H9 (cell line): Measurements from ENCODE around the gene PTGER3. TPM values are rescaled to one million over a fixed set of nuclear protein-coding genes. Genes with fewer than 3 reads are reported as not detected.
"Not testable (repeated sequence)": the region's sequence is repeated elsewhere in the genome, so short reads cannot be mapped to it uniquely, and the experiment has no call there.

Source experiments
- DNase-seq: peaks from one replicate; pipeline ENCODE4 v3.0.0-alpha.2; 2017
- H2AFZ ChIP-seq: one replicate; pipeline ENCODE4 v1.6.1; 2013; ENCODE audit warnings: mild to moderate bottlenecking, low read length, control low read depth, moderate library complexity
- H2AK5ac ChIP-seq: 2 replicates; pipeline ENCODE4 v1.6.1; 2013; ENCODE audit warnings: low read length, control low read depth, mixed read lengths; ENCODE audit not compliant: insufficient read length
- H2BK120ac ChIP-seq: one replicate; pipeline ENCODE4 v1.6.1; 2013; ENCODE audit warnings: low read depth, mild to moderate bottlenecking, low read length, control low read depth, inconsistent platforms; ENCODE audit not compliant: poor library complexity, severe bottlenecking
- H2BK12ac ChIP-seq: 2 replicates; pipeline ENCODE4 v1.6.1; 2013; ENCODE audit warnings: low read length, control low read depth, mixed read lengths, low read depth; ENCODE audit not compliant: insufficient read length
- H2BK15ac ChIP-seq: 2 replicates; pipeline ENCODE4 v1.6.1; 2013; ENCODE audit warnings: low read depth, low read length, control low read depth
- H2BK20ac ChIP-seq: one replicate; pipeline ENCODE4 v1.6.1; 2013; ENCODE audit warnings: low read depth, mild to moderate bottlenecking, low read length, control low read depth, inconsistent platforms; ENCODE audit not compliant: poor library complexity, severe bottlenecking
- H2BK5ac ChIP-seq: 2 replicates; pipeline ENCODE4 v1.6.1; 2013; ENCODE audit warnings: low read length, control low read depth, mixed read lengths; ENCODE audit not compliant: insufficient read length
- H3K14ac ChIP-seq: 2 replicates; pipeline ENCODE4 v1.6.1; 2013; ENCODE audit warnings: low read length, control low read depth; ENCODE audit not compliant: insufficient read depth
- H3K18ac ChIP-seq: 2 replicates; pipeline ENCODE4 v1.6.1; 2013; ENCODE audit warnings: low read depth, mild to moderate bottlenecking, mixed read lengths, low read length, control low read depth; ENCODE audit not compliant: insufficient read length
- H3K23ac ChIP-seq: 2 replicates; pipeline ENCODE4 v1.6.1; 2013; ENCODE audit warnings: low read length, control low read depth, mixed read lengths, low read depth; ENCODE audit not compliant: insufficient read length
- H3K23me2 ChIP-seq: 2 replicates; pipeline ENCODE4 v1.6.1; 2013; ENCODE audit warnings: low read depth, mild to moderate bottlenecking, mixed read lengths, low read length, control low read depth; ENCODE audit not compliant: insufficient read length, poor library complexity, severe bottlenecking
- H3K27ac ChIP-seq: 2 replicates; pipeline ENCODE4 v1.5.1; 2013; ENCODE audit warnings: low read length, control low read depth, mixed read lengths, low read depth; ENCODE audit not compliant: insufficient read length
- H3K27me3 ChIP-seq: 2 replicates; pipeline ENCODE4 v1.6.1; 2013; ENCODE audit warnings: low read length, control low read depth, inconsistent platforms; ENCODE audit not compliant: insufficient read depth
- H3K4ac ChIP-seq: 2 replicates; pipeline ENCODE4 v1.6.1; 2013; ENCODE audit warnings: low read depth, mild to moderate bottlenecking, control low read depth, inconsistent platforms, low read length, moderate library complexity
- H3K4me1 ChIP-seq: 2 replicates; pipeline ENCODE4 v1.6.1; 2013; ENCODE audit warnings: low read length, control low read depth, inconsistent platforms; ENCODE audit not compliant: insufficient read depth
- H3K4me2 ChIP-seq: 2 replicates; pipeline ENCODE4 v1.6.1; 2013; ENCODE audit warnings: low read length, control low read depth, mixed read lengths; ENCODE audit not compliant: insufficient read length, insufficient read depth
- H3K56ac ChIP-seq: 2 replicates; pipeline ENCODE4 v1.6.1; 2013; ENCODE audit warnings: low read depth, mild to moderate bottlenecking, mixed read lengths, low read length, control low read depth; ENCODE audit not compliant: insufficient read length
- H3K79me1 ChIP-seq: 2 replicates; pipeline ENCODE4 v1.6.1; 2013; ENCODE audit warnings: low read depth, mild to moderate bottlenecking, moderate library complexity, low read length, control low read depth, inconsistent platforms; ENCODE audit not compliant: insufficient read depth, poor library complexity, severe bottlenecking
- H3K79me2 ChIP-seq: 2 replicates; pipeline ENCODE4 v1.6.1; 2013; ENCODE audit warnings: low read length, control low read depth, inconsistent platforms; ENCODE audit not compliant: insufficient read depth
- H3K9ac ChIP-seq: 2 replicates; pipeline ENCODE4 v1.6.1; 2013; ENCODE audit warnings: low read length, control low read depth, mixed read lengths; ENCODE audit not compliant: insufficient read length; ENCODE audit errors: extremely low read depth
- H3K9me3 ChIP-seq: one replicate; pipeline ENCODE4 v1.6.1; 2013; ENCODE audit warnings: low read depth, low read length, inconsistent platforms; ENCODE audit not compliant: control insufficient read depth
- H3T11ph ChIP-seq: one replicate; pipeline ENCODE4 v1.6.1; 2013; ENCODE audit warnings: mild to moderate bottlenecking, low read length, control low read depth, inconsistent platforms
- H4K20me1 ChIP-seq: one replicate; pipeline ENCODE4 v1.6.1; 2013; ENCODE audit not compliant: control insufficient read depth, insufficient read length, insufficient read depth
- H4K5ac ChIP-seq: 2 replicates; pipeline ENCODE4 v1.6.1; 2013; ENCODE audit warnings: low read depth, mild to moderate bottlenecking, mixed read lengths, low read length, control low read depth; ENCODE audit not compliant: insufficient read length
- H4K8ac ChIP-seq: replicated peaks from 2 replicates; pipeline ENCODE4 v1.6.1; 2013; ENCODE audit warnings: low read length, control low read depth, mixed read lengths, low read depth; ENCODE audit not compliant: insufficient read length
- H4K91ac ChIP-seq: 2 replicates; pipeline ENCODE4 v1.6.1; 2013; ENCODE audit warnings: low read depth, mild to moderate bottlenecking, moderate library complexity, mixed read lengths, low read length, control low read depth; ENCODE audit not compliant: insufficient read length
- H3K27ac Mint-ChIP-seq, 3 experiments: 2 replicates in 2 of 3; 3 replicates in 1 of 3; pipeline ENCODE4 v1.8.0; 2020 to 2021; ENCODE audit warnings: mixed read lengths in 3 of 3, mild to moderate bottlenecking in 1 of 3, moderate library complexity in 1 of 3
- H3K27me3 Mint-ChIP-seq: 2 replicates; pipeline ENCODE4 v1.8.0; 2021; ENCODE audit warnings: low read depth, mild to moderate bottlenecking, moderate library complexity, mixed read lengths
- H3K36me3 Mint-ChIP-seq, 3 experiments: 2 replicates in 2 of 3; 3 replicates in 1 of 3; pipeline ENCODE4 v1.8.0; 2020 to 2021; ENCODE audit warnings: low read depth in 3 of 3, mixed read lengths in 3 of 3; ENCODE audit not compliant: insufficient read depth in 1 of 3
- H3K4me1 Mint-ChIP-seq, 2 experiments: 2 replicates each; pipeline ENCODE4 v1.8.0; 2020; ENCODE audit warnings: mixed read lengths in 2 of 2
- H3K4me3 Mint-ChIP-seq, 2 experiments: 2 replicates in 1 of 2; 3 replicates in 1 of 2; pipeline ENCODE4 v1.8.0; 2020 to 2021; ENCODE audit warnings: mild to moderate bottlenecking in 2 of 2, mixed read lengths in 2 of 2, moderate library complexity in 1 of 2
- H3K9me3 Mint-ChIP-seq, 2 experiments: 2 replicates in 1 of 2; 3 replicates in 1 of 2; pipeline ENCODE4 v1.8.0; 2020; ENCODE audit warnings: mild to moderate bottlenecking in 2 of 2, mixed read lengths in 2 of 2, moderate library complexity in 1 of 2
- CTCF ChIP-seq: fragments of 200-600 bp; sonication (generic); conservative IDR thresholded peaks from 3 replicates; pipeline ENCODE4 v1.8.0; 2021; ENCODE audit warnings: antibody characterized with exemption, mild to moderate bottlenecking
- WGBS: extraction: QIAGEN DNeasy Blood & Tissue Kit; methylation state at CpG from one replicate; pipeline ENCODE4 v1.1.7; 2013; ENCODE audit warnings: missing lambda C conversion rate, low lambda C conversion rate, mixed read lengths; ENCODE audit not compliant: insufficient read length; ENCODE audit errors: extremely low coverage; 5-methylcytosine and 5-hydroxymethylcytosine counted together
- total RNA-seq: library from RNA; stranded (reverse); gene quantifications from 2 replicates; pipeline ENCODE4 v1.2.1, GENCODE V29; 2021

PTGER3 gene
- total RNA-seq, 1 experiment from 2014 or later, result 0.26 TPM

DNA sequence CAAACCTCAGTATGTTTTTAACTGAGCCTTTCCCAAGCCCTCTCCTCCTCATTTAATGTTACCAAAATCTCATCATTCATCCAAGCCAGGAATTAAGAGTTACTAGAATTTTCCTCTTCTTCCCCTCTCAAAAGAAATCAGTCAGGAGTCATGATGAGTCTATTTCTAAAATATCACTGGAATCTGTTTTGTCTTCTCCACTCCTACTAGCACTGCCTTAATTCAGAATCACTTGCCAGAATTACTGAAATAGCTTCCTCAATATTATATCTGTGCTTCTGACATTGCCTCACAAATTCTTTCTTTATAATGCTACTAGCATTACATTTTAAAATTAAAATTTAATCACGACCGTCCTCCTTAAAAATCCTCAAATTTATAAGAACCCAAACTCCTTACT is 106.1 kb downstream of the PTGER3 start:
- 100% methylated on average over 2 of the region's 2 CpGs for WGBS
- H2BK120ac ChIP-seq, result no peak overlapping the region
- Mint-ChIP-seq H3K4me3 (no peak overlapping the region), H3K9me3 (peaks cover 23 to 24% of the 10 kb centered on the region in 2 experiments), H3K27ac (no peak overlapping the region), H3K36me3 (peaks cover 9 to 18% (median 18%) of the 10 kb centered on the region in 3 experiments), H3K27me3 (no peaks in the 10 kb centered on the region), H3K4me1 (no peaks in the 10 kb centered on the region)
- no peak overlapping the region for H2BK20ac ChIP-seq
- H3K4me1 ChIP-seq, result no peaks in the 10 kb centered on the region
- H3K23ac ChIP-seq, result no peak overlapping the region
- no peak overlapping the region for H3K9ac ChIP-seq
- no peaks in the 10 kb centered on the region for H3K79me1 ChIP-seq
- no peak for DNase-seq
- H3K4me2 ChIP-seq, result no peak overlapping the region
- no peaks in the 10 kb centered on the region for H3K9me3 ChIP-seq
- H2AK5ac ChIP-seq, result no peak overlapping the region
- H3K27me3 ChIP-seq, result no peaks in the 10 kb centered on the region
- no peak overlapping the region for H3K56ac ChIP-seq
- no peak overlapping the region for H4K91ac ChIP-seq
- no peak overlapping the region for H3K14ac ChIP-seq
- H3T11ph ChIP-seq, result no peak overlapping the region
- no peaks in the 10 kb centered on the region for H3K79me2 ChIP-seq
- H4K8ac ChIP-seq, result no peak overlapping the region
- no peak for TF ChIP-seq CTCF
- H2BK15ac ChIP-seq, result no peak overlapping the region
- no peaks in the 10 kb centered on the region for H4K20me1 ChIP-seq
- no peak overlapping the region for H2AFZ ChIP-seq
- no peak overlapping the region for H3K4ac ChIP-seq
- no peak overlapping the region for H2BK5ac ChIP-seq
- no peak overlapping the region for H2BK12ac ChIP-seq
- H3K23me2 ChIP-seq, result no peaks in the 10 kb centered on the region
- no peak overlapping the region for H4K5ac ChIP-seq
- no peak overlapping the region for H3K18ac ChIP-seq
- no peak overlapping the region for H3K27ac ChIP-seq

- not testable (repeated sequence) for H2AFZ ChIP-seq, H3K9ac ChIP-seq, H3K18ac ChIP-seq, H3K27me3 ChIP-seq, H3K79me1 ChIP-seq, H2BK12ac ChIP-seq, H3K4me2 ChIP-seq, H3K27me3 Mint-ChIP-seq, H3K23me2 ChIP-seq, H2BK120ac ChIP-seq, H3T11ph ChIP-seq, DNase-seq, H3K14ac ChIP-seq, H2BK20ac ChIP-seq, H3K9me3 ChIP-seq, H3K4me3 Mint-ChIP-seq, H3K56ac ChIP-seq, H3K79me2 ChIP-seq, H3K4ac ChIP-seq, H3K23ac ChIP-seq, H3K4me1 Mint-ChIP-seq, H3K27ac ChIP-seq, H4K5ac ChIP-seq, H3K27ac Mint-ChIP-seq, H2BK5ac ChIP-seq, H4K8ac ChIP-seq, H2AK5ac ChIP-seq, H2BK15ac ChIP-seq, H4K20me1 ChIP-seq, H3K4me1 ChIP-seq, H4K91ac ChIP-seq
- Mint-ChIP-seq H3K36me3 (peaks cover 9 to 18% (median 18%) of the 10 kb centered on the region in 3 experiments), H3K9me3 (peaks cover 23 to 24% of the 10 kb centered on the region in 2 experiments)
- WGBS, result no CpG with 5 or more reads among the region's 2 CpGs
Observed at GRCh38 chr1:70940398-70940797, 107.2 kb downstream of the PTGER3 start.
